Activated naive CD8-positive, alpha-beta T cell treated with anti-CD3 and anti-CD28 coated beads, Interleukin-2, amount 10 ng/mL, durations not matched to agents 7 days and 5 days (primary cell): Measurements from ENCODE around the gene GLDN. TPM values are rescaled to one million over a fixed set of nuclear protein-coding genes. Genes with fewer than 3 reads are reported as not detected.
"Not testable (repeated sequence)": the region's sequence is repeated elsewhere in the genome, so short reads cannot be mapped to it uniquely, and the experiment has no call there.

ENCODE experiments used
- ATAC-seq: fragments of 150-1000 bp; cut with Tn5 transposase; one replicate; pipeline ENCODE4 v1.10.0; 2021; ENCODE audit warnings: low read depth, moderate library complexity
- POLR2A ChIA-PET: fragments of 350-600 bp; sonication (Branson Sonifier 250); formaldehyde crosslinking; loops from one replicate; lab custom pipeline; 2021; ENCODE audit warnings: antibody characterized with exemption; lab: Charles Lee
- DNase-seq: peaks from one replicate; pipeline ENCODE4 v3.0.0; 2021
- H3K27ac Mint-ChIP-seq: one replicate; pipeline ENCODE4 v1.8.0; 2022; ENCODE audit warnings: mild to moderate bottlenecking, mixed read lengths
- H3K27me3 Mint-ChIP-seq: one replicate; pipeline ENCODE4 v1.8.0; 2022; ENCODE audit warnings: mild to moderate bottlenecking, moderate library complexity, mixed read lengths
- H3K36me3 Mint-ChIP-seq: one replicate; pipeline ENCODE4 v1.8.0; 2021; ENCODE audit warnings: mild to moderate bottlenecking, mixed read lengths
- H3K4me1 Mint-ChIP-seq: one replicate; pipeline ENCODE4 v1.8.0; 2021; ENCODE audit warnings: mixed read lengths
- H3K4me3 Mint-ChIP-seq: one replicate; pipeline ENCODE4 v1.8.0; 2022; ENCODE audit warnings: mild to moderate bottlenecking, moderate library complexity, mixed read lengths
- H3K9me3 Mint-ChIP-seq: one replicate; pipeline ENCODE4 v1.8.0; 2021; ENCODE audit warnings: mixed read lengths
- total RNA-seq, 2 experiments: library from RNA; stranded (reverse); gene quantifications; one replicate each; pipeline ENCODE4 v1.2.3, GENCODE V29; 2021

GLDN gene
- total RNA-seq, 2 experiments from 2014 or later: not detected

- no peak overlapping the region for H3K27ac Mint-ChIP-seq
- no peaks in the 10 kb centered on the region for H3K36me3 Mint-ChIP-seq
- H3K9me3 Mint-ChIP-seq: no peaks in the 10 kb centered on the region
- DNase-seq: no peak
- no peak for ATAC-seq
- peaks cover 4% of the 10 kb centered on the region for H3K4me1 Mint-ChIP-seq
- H3K27me3 Mint-ChIP-seq: peaks cover 3% of the 10 kb centered on the region
- H3K4me3 Mint-ChIP-seq: no peak overlapping the region
- POLR2A ChIA-PET: no interaction called here
Measured at GRCh38 chr15:51390966-51391422, 49.5 kb downstream of the GLDN start.

- Mint-ChIP-seq H3K4me1 (no peaks in the 10 kb centered on the region), H3K36me3 (no peaks in the 10 kb centered on the region), H3K27ac (no peak overlapping the region), H3K27me3 (peaks cover 11% of the 10 kb centered on the region), H3K9me3 (no peaks in the 10 kb centered on the region), H3K4me3 (no peak overlapping the region)
- POLR2A ChIA-PET: no interaction called here
- no peak for ATAC-seq
- no peak for DNase-seq
Measured at GRCh38 chr15:51396921-51397320, 55.5 kb downstream of the GLDN start.

DNA sequence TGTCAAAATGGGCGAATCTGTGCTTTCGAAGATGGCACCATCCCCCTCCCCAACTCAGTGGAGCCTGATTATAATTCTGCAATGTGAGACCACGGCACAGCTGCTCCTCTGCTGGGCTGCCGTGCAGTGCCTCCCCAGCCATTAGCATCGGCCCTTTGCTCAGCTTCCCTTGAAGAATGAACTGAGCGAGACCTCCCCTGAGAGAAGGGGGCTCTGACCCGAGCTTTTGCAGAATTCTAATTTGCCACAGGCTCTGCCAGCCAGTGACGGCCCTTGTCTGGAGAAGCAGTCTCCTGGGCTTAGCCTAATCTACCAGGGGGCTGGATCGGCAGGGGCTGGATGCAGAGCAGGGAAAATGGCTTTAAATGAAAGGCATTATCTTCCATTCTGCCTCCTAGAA lies 57.2 kb downstream of the GLDN start:
- H3K4me1 Mint-ChIP-seq: no peaks in the 10 kb centered on the region
- peaks cover 10% of the 10 kb centered on the region for H3K27me3 Mint-ChIP-seq
- no peaks in the 10 kb centered on the region for H3K36me3 Mint-ChIP-seq
- DNase-seq (no peak), ATAC-seq (no peak)
- POLR2A ChIA-PET: no interaction called here
- H3K4me3 Mint-ChIP-seq: no peak overlapping the region
- no peaks in the 10 kb centered on the region for H3K9me3 Mint-ChIP-seq
- no peak overlapping the region for H3K27ac Mint-ChIP-seq

- POLR2A ChIA-PET: no interaction called here
- no peaks in the 10 kb centered on the region for H3K9me3 Mint-ChIP-seq
- H3K27me3 Mint-ChIP-seq: peaks cover 23% of the 10 kb centered on the region
- H3K27ac Mint-ChIP-seq: no peak overlapping the region
- no peak for ATAC-seq
- no peak for DNase-seq
- H3K4me1 Mint-ChIP-seq: no peaks in the 10 kb centered on the region
- H3K4me3 Mint-ChIP-seq: no peak overlapping the region
- no peaks in the 10 kb centered on the region for H3K36me3 Mint-ChIP-seq
Measured at GRCh38 chr15:51401051-51401780, 59.8 kb downstream of the GLDN start.

DNA sequence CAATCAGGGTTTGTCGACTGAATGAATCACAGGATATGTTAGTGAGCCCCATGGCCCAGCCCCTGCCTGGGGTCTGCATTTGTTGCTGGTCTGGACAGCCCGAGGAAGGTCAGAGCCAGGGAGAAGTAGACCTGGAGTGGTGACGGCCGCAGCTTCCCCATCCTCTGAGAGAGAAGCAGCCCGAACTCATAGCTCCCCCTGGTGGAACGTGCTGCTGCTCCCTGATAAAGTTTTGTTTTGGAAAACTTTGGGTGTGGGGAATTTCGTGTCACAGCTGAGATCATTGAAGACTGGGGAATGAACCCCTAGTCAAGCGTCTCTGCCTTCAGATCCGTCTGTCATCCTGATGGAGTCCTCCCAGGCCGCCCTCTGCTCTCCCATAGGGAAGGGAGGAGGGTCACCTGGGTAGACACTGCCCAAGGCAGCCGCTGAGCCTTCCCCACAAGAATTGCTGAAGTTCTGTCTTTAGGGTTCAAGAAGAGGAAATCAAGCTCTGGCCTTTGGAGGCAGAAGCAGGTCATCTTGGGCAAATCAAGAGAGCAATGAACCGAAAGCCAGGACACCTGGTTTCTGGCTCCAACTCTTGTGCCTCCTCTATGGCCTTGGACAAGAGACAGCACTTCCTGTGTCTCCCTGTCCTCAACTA lies 60.5 kb downstream of the GLDN start:
- Mint-ChIP-seq H3K36me3 (no peaks in the 10 kb centered on the region), H3K4me3 (no peak overlapping the region), H3K27ac (no peak overlapping the region), H3K27me3 (peaks cover 26% of the 10 kb centered on the region), H3K4me1 (no peaks in the 10 kb centered on the region), H3K9me3 (no peaks in the 10 kb centered on the region)
- POLR2A ChIA-PET: no interaction called here
- ATAC-seq (no peak), DNase-seq (no peak)

GRCh38 chr15:51403072-51403878 lies 61.8 kb downstream of the GLDN start:
- DNase-seq (no peak), ATAC-seq (no peak)
- POLR2A ChIA-PET: no interaction called here
- no peaks in the 10 kb centered on the region for H3K4me1 Mint-ChIP-seq
- no peaks in the 10 kb centered on the region for H3K36me3 Mint-ChIP-seq
- no peak overlapping the region for H3K27ac Mint-ChIP-seq
- H3K27me3 Mint-ChIP-seq: peaks cover 31% of the 10 kb centered on the region
- H3K9me3 Mint-ChIP-seq: no peaks in the 10 kb centered on the region
- no peak overlapping the region for H3K4me3 Mint-ChIP-seq

DNA sequence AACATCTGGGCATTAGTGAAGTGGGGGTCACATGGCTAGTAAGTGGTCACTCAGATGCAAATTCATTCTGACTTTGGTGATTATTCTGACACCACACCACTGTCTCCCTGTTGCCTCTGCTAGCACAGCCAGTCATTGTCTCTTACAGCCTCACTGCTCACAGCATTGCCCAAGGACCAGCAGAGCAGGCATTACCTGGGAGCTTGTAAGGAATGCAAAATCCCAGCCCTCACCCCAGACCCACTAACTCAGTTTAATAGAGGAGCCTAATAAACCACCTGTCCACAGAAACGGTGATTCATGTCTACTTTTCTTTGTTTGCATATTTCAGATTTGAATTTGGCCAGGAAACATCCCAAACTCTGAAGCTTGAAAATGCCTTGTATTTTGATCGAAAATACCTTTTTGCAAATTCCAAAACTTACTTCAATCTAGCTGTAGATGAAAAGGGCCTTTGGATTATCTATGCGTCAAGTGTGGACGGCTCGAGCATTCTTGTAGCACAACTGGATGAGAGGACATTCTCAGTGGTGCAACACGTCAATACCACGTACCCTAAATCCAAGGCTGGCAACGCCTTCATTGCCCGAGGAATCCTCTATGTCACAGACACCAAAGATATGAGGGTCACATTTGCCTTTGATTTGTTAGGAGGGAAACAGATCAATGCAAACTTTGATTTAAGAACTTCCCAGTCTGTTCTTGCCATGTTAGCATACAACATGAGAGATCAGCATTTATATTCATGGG lies 62.7 kb downstream of the GLDN start:
- no peak overlapping the region for H3K27ac Mint-ChIP-seq
- H3K9me3 Mint-ChIP-seq: no peaks in the 10 kb centered on the region
- no peak for DNase-seq
- H3K4me1 Mint-ChIP-seq: no peaks in the 10 kb centered on the region
- no peaks in the 10 kb centered on the region for H3K36me3 Mint-ChIP-seq
- POLR2A ChIA-PET: no interaction called here
- H3K4me3 Mint-ChIP-seq: no peak overlapping the region
- no peak for ATAC-seq
- H3K27me3 Mint-ChIP-seq: peaks cover 31% of the 10 kb centered on the region

DNA sequence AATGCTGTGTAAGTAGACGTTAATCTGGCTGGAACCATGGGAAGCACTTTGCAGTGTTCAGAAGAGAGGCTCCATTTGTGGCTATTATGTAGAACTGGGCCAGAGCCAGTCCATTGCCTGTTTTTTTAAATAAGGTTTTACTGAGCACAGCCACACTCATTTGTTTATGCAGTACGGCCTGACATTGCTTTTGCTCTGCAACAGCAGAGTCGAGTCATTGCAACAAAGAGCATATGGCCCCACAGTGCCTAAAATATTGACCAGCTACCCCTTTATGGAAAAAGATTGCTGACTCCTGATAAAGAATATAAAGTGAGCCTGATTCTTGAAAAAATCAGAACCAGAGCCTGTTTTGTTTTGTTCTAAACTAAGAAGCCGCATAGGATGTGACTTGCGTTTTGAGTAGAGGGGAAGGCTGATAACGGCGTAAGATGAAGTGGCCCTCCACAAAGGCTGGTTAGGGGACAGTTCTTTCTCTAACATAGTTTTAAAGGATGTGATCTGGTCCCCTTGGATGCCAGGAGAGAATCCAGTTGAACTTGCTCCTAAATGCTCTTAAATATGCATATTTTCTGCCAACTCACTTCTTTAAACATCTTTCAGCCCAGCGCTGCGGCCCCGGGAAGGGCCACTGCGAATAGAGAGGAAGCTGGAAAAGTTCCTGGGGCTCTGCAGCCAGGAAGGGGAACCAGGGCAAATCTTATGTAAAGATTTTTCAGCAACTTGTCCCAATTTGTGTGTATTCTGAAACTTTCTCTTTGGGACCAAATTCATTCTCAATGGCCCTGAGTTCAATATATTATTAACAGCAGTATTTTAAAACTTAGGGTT lies 64.5 kb downstream of the GLDN start:
- DNase-seq (no peak), ATAC-seq (no peak)
- Mint-ChIP-seq H3K4me3 (no peak overlapping the region), H3K9me3 (no peaks in the 10 kb centered on the region), H3K4me1 (no peaks in the 10 kb centered on the region), H3K27ac (no peak overlapping the region), H3K36me3 (no peaks in the 10 kb centered on the region), H3K27me3 (peaks cover 31% of the 10 kb centered on the region)
- POLR2A ChIA-PET: no interaction called here

GRCh38 chr15:51414256-51414860 lies 72.9 kb downstream of the GLDN start:
- Mint-ChIP-seq H3K4me1 (no peaks in the 10 kb centered on the region), H3K27me3 (peaks cover 7% of the 10 kb centered on the region), H3K9me3 (no peaks in the 10 kb centered on the region), H3K36me3 (no peaks in the 10 kb centered on the region), H3K27ac (no peak overlapping the region), H3K4me3 (no peak overlapping the region)
- no peak for ATAC-seq
- POLR2A ChIA-PET: no interaction called here
- DNase-seq: no peak

DNA sequence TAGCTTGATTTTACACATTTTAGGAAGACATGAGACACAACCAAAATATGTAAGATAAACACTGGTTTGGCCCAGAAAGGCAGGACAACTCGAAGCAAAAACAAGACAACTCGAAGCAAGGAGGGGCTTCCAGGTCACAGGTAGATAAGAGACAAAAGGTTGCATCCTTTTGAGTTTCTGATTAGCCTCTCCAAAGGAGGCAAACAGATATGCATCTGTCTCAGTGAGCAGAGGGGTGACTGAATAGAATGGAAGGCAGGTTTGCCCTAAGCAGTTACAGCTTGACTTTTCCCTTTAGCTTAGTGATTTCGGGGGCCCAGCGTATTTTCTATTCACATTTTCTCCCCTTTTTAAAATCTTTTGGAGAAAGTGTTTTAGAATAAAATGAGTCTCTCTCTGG lies 74.7 kb downstream of the GLDN start:
- Mint-ChIP-seq H3K4me3 (no peak overlapping the region), H3K9me3 (no peaks in the 10 kb centered on the region), H3K4me1 (no peaks in the 10 kb centered on the region), H3K27me3 (peaks cover 7% of the 10 kb centered on the region), H3K36me3 (no peaks in the 10 kb centered on the region), H3K27ac (no peak overlapping the region)
- DNase-seq (no peak), ATAC-seq (no peak)
- POLR2A ChIA-PET: no interaction called here

- H3K36me3 Mint-ChIP-seq, H3K4me3 Mint-ChIP-seq, POLR2A ChIA-PET, ATAC-seq, DNase-seq, H3K27ac Mint-ChIP-seq, H3K9me3 Mint-ChIP-seq, H3K4me1 Mint-ChIP-seq, H3K27me3 Mint-ChIP-seq: not testable (repeated sequence)
Measured at GRCh38 chr15:51423040-51423439, 81.6 kb downstream of the GLDN start.

GRCh38 chr15:51424780-51425179 lies 83.3 kb downstream of the GLDN start:
- Mint-ChIP-seq H3K27ac (no peak overlapping the region), H3K36me3 (no peaks in the 10 kb centered on the region), H3K9me3 (no peaks in the 10 kb centered on the region), H3K4me3 (no peak overlapping the region), H3K4me1 (no peaks in the 10 kb centered on the region), H3K27me3 (peaks cover 2% of the 10 kb centered on the region)
- DNase-seq (no peak), ATAC-seq (no peak)
- POLR2A ChIA-PET: no interaction called here
